Choroid plexus epithelial cell (primary cell): ENCODE measurements around the gene ABI1.
"Not testable (repeated sequence)": the region's sequence is repeated elsewhere in the genome, so short reads cannot be mapped to it uniquely, and the experiment has no call there.

Experiments used
- DNase-seq: peaks from one replicate; pipeline ENCODE4 v3.0.0-alpha.2; 2010; ENCODE audit warnings: low read depth
- H3K4me3 ChIP-seq: 2 replicates; pipeline ENCODE4 v1.5.1; 2011; ENCODE audit warnings: low read depth, mild to moderate bottlenecking, control low read depth, low read length, moderate library complexity
- TF ChIP-seq, protein P1 (sequence below): conservative IDR thresholded peaks from 2 replicates; pipeline ENCODE4 v1.5.1; 2011; ENCODE audit warnings: low read depth, mild to moderate bottlenecking, control low read depth, inconsistent platforms, low read length, moderate library complexity

ABI1 gene

DNA sequence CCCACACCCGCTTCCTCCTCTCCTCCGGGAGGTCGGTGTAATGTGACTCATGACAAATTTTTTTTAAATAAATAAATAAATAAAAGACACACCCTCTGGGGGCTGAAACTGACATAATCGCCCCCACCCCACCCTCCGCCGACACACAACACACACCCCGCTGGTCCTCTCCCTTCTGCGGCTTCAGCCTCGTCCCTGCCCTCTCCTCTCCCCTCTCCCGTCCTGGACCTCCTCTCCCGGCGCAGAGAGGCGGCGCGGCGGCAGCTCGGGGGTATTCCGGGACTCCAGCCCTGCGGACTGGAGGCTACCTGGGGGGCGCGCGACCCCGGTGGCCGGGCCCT lies 686 bp downstream of the ABI1 start:
- TF ChIP-seq, protein P1, sequence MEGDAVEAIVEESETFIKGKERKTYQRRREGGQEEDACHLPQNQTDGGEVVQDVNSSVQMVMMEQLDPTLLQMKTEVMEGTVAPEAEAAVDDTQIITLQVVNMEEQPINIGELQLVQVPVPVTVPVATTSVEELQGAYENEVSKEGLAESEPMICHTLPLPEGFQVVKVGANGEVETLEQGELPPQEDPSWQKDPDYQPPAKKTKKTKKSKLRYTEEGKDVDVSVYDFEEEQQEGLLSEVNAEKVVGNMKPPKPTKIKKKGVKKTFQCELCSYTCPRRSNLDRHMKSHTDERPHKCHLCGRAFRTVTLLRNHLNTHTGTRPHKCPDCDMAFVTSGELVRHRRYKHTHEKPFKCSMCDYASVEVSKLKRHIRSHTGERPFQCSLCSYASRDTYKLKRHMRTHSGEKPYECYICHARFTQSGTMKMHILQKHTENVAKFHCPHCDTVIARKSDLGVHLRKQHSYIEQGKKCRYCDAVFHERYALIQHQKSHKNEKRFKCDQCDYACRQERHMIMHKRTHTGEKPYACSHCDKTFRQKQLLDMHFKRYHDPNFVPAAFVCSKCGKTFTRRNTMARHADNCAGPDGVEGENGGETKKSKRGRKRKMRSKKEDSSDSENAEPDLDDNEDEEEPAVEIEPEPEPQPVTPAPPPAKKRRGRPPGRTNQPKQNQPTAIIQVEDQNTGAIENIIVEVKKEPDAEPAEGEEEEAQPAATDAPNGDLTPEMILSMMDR = no peak
- peak; percentile 85 for DNase-seq
- peak overlapping the region; percentile 86 for H3K4me3 ChIP-seq

DNA sequence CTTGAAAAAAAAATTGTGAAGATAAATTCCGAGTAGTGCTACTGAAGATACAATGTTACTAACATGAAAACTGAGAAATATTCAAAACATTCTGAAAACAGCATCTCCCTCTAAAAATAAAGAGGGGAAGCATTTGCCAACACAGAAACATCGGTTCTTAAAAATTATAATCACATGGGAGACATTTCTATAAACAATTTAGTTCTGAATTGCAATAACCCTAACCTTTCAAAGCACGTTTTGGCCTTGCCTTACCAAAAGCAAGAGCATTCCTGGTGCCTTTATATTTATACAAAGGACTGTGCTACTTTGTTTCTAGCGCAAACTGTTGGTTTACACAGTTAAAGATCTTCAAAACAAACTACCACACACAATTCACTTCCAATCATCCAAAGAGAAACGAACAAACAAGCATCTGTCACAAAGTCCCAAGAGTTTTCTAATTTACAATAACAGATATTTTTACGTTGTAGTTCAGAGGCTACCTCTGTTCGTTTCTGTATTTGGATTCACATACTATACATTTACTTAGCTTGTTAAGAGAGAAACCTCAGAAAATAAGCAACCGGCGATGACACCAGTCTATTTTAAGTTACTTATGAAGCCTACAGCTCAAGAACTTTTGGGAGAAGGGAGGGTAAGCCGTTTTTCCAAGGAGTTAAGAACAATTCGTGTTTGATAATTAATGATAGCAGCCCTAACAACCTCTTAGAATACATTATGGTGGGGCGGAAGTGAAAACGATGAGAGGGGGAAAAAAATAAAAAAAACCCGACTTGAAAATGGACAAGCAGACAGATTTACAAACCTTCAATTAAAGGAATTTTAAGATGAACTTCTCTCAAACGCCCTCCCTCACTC lies 1.3 kb downstream of the ABI1 start:
- peak; percentile 22 for DNase-seq
- TF ChIP-seq, protein P1 = no peak
- peak overlapping the region; percentile 86 for H3K4me3 ChIP-seq

DNA sequence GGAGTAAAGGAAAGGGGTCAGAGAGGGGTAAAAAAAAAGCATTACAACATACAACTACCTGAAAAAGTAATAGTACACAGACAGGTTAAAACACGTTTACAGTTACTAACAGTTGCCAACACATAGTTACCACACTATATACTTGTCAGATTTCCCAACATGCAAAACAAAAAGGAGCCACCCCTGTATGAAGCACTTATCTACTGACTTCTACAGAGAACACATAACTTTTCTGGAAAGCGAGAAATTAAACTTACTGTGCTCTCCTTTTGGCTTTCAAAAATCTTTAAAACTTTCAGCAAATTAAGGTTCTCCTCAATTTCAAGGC lies 2.1 kb downstream of the ABI1 start:
- DNase-seq = peak; percentile 30
- TF ChIP-seq, protein P1 = no peak
- peak overlapping the region; percentile 86 for H3K4me3 ChIP-seq

DNA sequence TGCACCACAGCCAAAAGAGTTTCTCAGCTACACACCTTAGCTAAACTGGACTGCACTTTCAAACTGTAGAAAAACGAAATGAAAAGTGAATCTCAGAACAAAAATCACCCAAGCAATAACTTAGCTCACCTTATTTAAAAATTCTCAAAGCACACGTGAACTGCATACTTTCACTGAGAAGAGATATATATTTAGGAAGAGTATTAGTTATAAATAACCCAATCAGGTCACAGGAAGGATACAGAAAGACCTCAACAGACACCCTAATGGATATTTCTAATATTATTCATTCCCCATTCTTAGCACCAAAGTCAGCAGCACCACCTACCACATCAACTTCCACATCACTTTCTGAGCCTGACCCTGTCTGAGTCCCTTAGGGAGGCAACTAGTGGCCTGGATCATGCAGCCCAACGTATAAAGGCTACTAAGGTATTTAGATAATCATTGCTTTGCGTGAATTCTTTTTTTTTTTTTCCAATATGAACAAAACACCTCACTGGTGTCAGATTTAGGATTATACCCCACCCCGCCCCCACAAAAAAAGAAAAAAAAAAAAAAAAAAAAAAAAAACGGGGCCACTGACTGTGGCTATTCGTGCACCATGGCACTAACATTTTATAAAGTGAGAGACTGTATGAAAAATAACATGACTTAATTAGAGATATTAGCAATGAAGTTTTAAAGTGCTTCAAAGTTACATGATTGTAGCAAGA lies 2.6 kb downstream of the ABI1 start:
- H3K4me3 ChIP-seq = no peak overlapping the region
- TF ChIP-seq, protein P1 = no peak
- DNase-seq = peak; percentile 33

DNA sequence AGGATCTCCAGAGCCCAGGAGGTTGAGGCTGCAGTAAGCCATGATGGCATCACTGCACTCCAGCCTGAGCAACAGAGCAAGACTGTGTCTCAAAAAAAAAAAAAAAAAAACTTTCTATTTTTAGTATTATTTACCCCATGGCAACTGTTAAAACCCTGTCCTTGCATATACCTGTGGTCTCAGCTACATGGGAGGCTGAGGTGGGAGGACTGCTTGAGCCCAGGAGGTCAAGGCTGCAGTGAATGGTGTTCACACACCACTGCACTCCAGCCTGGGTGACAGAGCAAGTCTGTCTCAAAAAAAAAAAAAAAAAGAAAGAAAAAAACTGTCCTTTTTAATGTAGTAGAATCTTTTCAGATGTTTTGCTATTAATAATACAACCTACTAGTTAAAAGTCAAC lies 3.2 kb downstream of the ABI1 start:
- not testable (repeated sequence) for DNase-seq, H3K4me3 ChIP-seq

DNA sequence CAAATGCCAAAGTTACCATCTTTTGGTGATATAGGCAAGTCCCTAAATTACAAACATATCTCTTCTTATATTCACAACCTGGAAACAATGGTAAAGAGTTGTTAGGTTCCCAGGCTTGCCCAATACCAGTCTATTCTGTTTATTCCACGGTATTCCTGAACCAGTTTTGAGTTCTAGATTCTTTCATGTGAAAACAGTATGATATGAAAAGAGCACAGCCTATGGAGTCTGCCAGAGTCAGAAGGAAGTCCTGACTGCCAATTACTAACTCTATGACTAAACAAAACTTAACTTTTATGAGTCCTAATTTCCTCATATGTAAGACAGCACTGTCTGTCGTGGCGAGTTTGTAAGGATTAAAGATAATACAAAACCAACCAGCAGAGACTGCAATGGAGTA lies 5.6 kb downstream of the ABI1 start:
- no peak for DNase-seq
- H3K4me3 ChIP-seq = no peak overlapping the region
- TF ChIP-seq, protein P1 = no peak

DNA sequence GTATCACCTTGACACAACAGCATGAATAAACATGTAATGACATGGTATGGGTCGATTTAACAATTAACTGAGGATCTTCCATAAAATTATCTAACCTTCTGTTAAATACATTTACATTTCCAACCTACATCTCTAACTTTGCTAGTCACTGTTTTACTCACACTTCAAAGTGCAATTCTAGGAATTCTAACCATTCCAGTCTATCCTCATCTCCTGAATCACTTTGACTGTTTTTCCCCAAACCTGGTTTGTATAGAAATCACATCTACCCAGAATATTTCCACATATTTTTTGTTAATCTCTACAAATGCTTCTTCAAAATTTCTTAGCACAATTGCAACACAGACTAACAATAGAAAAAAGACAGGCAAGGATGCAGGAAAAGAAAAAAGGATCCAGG lies 6.2 kb downstream of the ABI1 start:
- DNase-seq = no peak
- TF ChIP-seq, protein P1 = no peak
- H3K4me3 ChIP-seq = no peak overlapping the region
